Left renal pelvis (tissue), 4 donors: ENCODE data around the gene DRC1. TPM values are rescaled to one million over a fixed set of nuclear protein-coding genes. Genes with fewer than 3 reads are reported as not detected.

ENCODE experiments used
- DNase-seq, 4 donors: peaks; one replicate each; pipeline ENCODE4 v3.0.0-alpha.2; 2013; ENCODE audit warnings: low read depth in 4 of 4, low spot score in 3 of 4
- polyA plus RNA-seq, 4 donors: library from polyadenylated mRNA; unstranded; fragments of 120-200 nt; gene quantifications; one replicate each; pipeline ENCODE4 v1.2.1, GENCODE V29; 2013; ENCODE audit not compliant: insufficient read length in 4 of 4

The DRC1 gene
- polyA plus RNA-seq, 4 donors = 0.29 to 3.6 (median 3.3) TPM

DNA sequence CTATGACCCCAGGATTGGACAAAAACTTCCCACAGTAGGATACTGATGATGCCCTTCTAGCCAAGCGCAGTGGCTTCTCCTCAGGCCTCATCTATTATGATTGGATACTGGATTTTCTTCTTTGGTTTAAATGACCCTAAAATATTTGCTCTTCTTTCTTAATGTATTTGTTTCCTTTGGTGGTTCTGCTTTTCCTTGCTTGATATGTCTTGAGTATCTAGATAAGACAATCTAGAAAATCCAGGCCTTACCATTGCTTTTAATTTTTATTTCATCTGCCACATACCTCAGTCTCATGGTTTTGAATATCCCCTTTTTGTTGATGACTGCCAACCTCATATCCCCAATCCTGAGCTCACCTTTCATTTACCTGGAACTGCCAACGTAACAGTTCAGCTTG, 40.6 kb downstream of the DRC1 start:
- DNase-seq = no peak

DNA sequence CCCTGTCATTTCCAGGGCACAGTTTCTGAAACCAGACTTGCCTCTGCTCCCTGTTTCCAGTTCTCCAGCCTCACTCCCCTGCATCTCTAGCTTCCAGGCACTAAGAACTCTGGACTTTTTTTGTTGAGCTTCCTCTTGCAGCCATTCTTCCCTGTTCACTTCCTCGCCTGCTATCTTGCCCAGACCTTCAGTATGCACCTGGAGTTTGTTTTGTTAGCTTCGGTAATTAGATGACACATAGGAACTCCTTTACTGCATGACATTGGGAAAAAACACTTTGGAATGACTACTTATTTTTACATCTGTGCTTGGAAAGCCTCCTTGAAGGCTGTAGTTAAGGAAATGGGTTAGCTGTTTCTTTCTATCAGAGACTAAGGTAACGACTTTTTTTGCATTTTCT, 41.0 kb downstream of the DRC1 start:
- DNase-seq = no peak

DNA sequence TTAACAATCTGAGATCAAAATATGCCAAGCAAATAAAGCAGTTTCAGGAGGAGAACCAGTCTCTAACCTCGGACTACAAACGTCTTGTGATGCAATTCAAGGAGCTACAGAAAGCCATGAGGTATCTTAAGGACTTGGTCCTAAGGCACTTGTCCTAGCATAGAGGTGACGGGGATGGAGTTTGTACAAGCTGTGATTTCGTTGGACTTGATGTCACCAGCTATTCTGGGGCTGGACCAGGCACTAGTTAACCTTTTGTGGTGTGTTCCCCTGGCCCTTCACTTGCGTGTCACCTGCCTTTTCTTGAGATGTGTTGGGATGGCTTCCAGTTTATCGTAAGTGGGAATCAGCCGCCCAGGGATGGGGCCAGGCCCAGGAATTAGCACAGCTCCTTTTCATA, 42.5 kb downstream of the DRC1 start:
- no peak for DNase-seq

DNA sequence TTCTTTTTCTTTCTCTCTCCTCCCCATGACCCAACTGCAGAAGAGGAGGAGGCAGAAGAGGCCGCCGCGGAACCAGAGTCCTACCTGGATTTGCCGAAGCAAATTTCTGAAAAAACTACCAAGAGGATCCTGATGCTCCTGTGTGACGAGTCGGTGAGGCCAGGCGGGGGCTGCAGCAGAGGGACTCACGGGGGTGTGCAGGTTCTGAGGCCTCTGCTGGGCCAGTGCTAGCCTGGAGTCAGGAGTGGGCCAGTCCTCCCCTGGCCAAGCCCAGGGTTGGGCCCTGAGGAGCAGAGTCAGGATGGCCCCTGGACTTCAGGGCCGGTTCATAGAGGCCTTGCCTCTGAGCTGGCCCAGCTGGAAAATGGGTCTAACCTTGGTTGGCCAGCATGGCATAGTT, 46.9 kb downstream of the DRC1 start:
- DNase-seq = no peak

DNA sequence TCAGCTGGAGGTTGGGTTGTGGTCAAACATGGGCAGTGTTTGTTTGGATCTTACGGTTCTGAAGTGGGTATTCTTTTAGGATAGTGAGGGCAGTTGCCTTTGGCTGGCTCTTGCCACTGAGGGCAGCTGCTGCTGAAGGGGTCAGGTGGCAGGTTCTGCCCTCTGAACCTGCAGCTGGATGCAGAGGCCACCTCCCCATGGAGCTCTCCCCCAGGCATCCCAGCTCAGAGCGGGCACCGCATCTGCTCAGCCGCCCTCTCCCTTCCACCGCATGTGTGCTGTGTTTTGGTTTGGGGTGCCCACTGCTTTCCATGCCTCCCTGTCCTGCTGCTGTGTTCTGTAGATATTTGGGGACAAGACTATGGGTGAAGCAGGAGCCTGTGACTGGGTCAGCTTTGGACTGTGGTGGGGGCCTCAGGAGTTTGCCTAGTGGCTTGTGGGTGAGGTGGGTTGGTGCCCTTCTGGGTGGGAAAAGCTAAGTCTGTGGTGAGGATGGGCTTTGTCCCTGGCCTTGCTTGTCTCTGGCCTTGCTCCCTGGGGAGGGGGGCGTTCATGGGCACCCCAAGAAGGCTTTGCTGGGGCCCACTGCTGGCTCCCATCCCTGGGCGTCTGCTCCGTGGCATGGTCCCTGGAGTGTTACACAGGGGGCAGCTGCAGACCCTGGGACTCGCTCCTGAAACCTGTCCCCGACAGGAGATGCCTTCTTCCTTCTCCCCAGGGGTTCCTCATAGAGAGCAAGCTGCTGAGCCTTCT, 47.7 kb downstream of the DRC1 start:
- DNase-seq = no peak

DNA sequence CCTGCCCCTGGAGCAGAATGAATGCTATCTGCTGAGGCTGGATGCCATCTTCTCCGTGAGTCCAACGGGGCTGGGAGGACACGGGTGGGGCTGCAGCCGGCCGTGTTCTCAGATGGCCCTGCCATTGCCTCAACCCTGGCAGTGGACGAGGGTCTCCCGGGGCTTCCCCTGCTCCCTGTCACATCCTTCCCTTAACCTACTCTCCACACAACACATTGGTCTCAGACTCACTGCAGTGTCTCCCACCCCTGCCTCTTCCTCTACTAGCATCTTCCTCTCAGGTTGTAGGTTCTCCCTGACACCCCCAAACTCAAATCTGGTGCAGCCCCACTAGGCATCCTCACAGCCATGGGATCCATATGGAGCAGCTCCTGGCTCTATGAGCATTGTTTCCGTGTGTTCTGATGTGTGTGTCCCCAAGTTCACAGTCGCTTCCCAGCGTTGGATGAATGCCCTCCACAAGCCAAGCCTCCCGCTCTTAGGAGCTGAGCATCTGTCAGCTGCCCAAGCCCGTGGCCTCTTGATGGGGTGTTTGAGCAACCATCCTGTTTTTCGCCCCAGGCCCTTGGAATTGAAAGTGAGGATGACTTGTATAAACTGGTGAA, 48.4 kb downstream of the DRC1 start:
- no peak for DNase-seq

DNA sequence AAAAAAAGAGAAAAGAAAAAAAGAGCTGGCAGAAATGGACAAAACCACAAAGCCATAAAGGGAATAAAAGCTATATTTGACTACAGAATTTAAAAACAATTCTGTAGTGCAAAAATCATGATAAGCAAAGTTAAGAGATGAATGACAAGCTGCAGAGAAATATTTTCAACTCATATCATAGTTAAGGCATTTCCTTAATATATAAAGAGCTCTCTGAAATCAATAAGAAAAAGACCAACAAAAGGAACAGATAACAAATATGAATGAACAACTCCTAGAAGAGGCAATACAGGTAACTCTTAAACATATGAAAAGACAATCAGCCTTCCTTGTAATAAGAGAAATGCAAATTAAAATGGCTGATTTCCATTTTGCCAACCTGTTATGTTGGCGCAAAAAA, 50.0 kb downstream of the DRC1 start:
- DNase-seq = no peak

DNA sequence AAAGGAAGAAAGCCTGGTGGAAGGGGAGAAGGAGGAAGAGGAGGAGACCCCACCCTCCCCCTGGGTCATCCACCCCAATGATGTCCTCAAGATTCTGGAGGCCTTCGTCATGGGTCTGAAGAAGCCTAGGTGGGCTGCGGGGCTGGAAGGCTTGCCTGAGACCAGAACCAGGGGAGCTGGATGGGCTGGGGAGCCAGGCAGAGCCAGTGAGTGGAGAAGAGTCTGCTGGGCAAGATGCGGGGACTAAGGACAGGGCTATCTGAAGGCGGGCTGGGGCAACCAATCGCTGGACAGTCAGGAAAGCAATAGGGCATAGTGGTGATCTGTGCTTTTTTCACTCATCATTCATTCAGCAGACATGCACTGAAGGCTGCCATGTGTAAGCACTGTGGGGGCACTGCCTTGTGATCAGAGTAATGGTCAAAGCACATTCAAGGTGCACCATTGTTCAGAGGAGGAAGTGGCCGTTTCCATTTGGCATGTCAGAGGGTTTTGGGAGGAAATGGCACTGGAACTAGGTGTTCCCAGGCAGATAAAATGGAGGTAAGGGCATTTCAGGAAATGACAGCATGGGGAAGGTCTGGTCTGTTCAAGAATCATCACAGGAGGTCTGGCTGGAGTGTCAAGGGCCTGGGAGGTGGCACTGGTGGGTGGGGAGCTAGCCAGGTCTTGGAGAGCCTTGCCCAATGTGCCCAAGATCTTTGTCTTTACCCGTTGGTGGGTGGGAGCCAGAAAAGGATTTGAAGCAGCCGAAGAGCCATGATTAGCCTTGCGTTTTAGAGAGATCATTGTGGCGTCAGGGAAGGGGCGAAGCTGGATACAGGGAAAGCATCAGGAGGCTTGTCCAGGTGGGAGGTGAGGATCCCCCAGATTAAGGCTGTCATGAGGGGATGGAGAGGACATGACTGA, 52.0 kb downstream of the DRC1 start:
- no peak for DNase-seq

DNA sequence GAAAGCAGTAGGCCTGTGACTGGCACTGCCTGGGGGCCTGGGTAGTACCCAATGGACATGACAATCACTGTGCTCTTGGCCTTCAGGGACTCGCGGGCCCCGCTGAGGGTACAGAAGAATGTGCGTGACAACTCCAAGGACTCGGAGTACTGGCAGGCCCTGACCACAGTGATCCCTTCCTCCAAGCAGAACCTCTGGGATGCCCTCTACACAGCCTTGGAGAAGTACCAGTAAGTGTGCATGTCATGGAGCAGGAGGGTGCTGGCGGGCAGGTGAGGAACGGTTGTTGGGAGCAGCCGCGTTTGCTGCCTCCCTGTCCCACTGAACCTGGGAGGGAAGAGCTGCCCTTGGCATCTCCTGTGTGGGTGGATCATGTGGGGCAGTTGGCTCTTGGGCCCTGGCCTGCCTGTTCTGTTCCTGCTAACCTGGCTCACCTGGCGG, 52.9 kb downstream of the DRC1 start:
- no peak for DNase-seq

DNA sequence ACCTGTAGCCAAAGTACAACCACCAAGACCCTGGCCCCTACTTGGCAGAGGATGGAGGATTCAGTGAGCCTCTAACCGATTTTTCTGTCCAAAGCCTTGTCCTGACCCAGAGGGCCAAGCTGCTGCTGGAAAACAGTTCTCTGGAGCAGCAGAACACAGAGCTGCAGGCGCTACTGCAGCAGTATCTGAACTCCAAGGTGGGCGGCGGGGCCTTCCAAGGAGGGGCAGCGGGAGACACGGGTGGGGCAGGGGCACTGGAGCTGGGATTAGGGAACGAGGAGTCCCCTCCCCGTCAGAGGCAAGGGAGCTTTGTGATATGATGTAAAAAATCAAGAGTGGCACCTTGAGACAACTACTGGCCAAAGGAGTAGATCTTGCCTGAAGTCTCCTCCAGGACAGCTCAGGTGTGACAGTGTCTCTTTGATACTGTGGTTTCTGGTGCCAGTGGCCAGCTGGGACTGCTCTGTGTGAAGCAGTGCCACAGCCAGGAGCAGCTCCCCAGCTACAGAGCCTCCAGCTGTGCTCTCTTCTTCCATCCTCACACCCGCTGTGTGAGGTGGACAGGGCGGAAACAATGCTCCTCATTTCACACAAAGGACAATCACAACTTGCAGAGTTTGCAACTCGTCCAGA, 53.4 kb downstream of the DRC1 start:
- DNase-seq = no peak

DNA sequence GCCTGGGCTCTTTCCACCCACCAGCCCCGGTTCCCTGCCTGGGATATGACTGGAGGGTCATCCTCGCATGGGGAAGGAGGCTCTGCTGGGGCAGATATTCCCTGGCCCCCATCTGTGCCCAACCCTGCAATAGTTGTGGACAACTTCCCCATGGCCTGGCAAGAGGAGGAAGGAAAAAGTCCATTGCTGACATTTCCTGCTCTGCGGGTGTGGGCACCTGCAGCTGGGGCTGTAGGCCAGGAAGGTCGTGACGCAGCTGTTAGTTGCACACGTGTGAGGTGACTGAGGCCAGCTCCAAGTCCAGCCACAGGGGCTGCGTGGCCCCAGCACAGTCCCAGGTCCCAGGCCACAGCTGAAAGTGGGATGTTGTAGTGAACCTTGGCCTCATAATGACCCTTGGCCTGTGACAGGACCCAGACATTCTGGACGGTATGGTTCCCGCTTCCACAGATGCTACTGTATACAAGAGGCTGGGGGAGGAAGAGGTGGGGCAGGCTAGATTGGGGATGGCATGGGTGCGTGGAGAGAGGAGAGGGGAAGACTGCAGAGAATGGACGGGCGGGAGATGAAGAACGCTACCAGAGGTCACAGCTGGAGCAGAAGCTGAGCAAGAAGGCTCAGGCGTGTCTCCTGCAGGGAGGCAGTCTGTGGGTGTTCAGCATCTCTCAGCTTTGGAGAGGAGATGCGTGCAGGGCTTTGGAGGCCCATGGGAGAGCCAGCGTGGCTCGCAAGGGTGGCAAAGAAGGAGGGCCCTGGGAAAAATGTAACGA, 54.1 kb downstream of the DRC1 start:
- DNase-seq = no peak

DNA sequence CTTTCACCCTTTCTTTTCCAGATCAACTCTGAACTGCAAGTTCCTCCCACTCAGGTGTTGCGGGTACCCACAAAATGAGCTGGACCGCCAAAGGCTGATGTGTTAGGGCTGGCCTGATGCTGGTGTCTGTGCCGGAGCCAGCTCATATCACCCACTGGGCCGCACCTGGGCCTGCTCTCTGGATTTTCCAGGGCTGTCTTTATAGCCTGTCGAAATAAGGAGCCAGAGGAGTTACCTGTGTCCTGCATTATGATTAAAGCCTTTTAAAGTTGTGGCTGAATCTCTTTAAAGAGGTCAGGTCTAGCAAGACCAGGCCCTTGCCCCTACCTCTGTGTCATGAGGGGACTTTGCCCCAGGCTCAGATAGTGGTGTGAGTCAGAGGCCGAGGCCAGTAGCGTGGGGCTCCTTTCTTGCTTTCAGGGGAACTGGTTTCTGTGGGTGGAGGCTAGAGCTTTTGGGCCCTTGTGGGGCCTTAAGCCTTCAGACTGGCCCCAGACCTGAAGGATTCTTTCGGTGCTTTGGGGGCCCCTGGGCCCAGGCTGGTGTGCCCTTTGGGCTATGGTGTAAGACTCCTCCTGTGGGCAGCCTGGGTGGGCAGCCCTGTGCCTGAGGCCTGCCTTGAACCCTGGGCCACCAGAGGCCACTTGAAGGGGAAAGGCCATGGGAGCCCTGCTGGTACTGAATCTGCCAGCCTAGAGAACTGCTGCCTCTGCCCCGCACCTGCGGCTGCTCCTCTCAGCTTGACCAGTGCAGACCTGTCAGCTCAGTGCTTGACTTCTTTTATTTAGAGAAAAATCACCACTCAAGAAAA, 54.9 kb downstream of the DRC1 start:
- no peak for DNase-seq

DNA sequence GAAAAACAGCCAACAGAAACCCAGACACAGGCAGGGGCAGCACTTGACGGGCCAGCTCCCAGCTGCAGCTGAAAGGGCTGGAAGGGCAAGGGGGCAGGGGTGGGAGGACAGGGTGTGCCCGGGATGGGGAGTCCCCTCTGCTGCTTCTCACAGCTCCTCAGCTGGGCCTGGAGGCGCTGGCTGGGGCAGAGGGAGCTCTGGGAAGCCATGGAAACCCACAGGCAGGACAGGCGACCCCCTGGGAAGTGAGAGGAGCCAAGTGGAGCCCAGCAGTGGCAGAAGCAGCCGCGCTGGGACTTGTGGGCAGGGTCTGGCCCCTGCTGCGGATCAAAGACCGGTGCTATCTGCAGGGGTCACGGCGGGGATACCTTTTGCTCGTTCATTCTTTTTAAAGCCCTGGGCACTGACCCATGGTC, 55.5 kb downstream of the DRC1 start:
- DNase-seq = no peak

DNA sequence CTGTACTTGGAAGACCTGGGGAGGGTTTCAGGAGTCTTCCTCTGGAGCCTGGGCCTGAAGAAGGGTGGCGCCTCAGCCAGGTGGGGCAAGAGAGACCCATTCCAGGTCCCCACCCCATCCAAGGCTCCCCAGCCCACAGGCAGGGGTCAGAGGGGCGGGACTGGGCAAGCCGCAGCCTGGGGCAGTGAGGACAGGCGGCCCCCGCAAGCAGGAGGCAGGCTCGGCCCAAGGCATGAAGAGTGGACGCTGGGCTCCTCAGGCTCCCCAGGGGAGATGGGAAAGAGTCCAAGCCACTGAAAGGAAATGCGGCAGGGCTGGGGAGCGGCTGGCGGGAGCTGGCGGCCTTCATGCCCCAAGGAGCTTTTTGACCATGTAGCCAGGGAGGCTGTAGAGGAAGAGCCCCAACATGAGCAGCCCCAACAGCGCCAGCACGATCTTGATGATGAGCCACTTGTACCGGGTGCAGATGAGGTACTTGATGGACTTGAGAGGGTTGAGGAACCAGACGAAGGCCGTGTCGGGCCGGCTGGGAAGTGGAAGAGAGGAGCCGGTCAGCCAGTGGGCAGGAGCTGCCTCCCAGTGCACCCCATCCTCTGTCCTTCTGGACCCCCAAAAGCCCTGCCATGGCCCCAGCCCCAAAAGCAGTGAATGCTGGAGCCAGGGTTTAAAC, 56.1 kb downstream of the DRC1 start:
- no peak for DNase-seq

DNA sequence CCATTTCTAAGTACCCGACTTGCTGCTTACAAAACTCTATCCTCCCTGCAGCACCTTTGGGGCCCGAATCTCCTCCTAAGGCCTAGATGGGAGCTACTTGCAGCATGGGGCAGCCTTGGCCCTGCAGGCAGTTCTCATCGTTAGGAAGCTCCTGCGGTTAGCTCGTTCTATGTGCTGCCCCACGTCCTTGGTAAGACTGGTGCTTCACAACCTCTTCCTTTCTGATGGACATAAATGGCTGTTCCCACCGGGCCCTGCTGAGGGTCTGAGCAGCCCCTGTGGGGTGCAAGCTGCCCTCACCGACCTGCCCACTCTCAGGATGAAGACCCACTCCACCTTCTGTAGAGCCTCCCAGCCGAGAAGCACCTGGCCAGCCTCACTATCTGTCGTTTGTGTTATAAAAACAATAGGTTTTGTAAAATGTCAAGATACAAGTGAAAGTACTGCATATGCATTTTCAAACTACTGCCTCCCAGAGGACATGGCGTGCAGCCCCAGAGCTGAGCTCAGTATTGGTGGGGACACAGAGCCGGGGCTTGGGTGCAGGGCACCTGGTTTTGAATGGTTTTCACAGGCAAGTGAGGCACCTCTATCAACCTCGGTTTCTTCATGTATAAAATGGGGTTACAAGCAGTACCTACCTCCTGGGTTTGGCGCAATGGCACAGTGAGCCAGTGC, 56.8 kb downstream of the DRC1 start:
- no peak for DNase-seq

DNA sequence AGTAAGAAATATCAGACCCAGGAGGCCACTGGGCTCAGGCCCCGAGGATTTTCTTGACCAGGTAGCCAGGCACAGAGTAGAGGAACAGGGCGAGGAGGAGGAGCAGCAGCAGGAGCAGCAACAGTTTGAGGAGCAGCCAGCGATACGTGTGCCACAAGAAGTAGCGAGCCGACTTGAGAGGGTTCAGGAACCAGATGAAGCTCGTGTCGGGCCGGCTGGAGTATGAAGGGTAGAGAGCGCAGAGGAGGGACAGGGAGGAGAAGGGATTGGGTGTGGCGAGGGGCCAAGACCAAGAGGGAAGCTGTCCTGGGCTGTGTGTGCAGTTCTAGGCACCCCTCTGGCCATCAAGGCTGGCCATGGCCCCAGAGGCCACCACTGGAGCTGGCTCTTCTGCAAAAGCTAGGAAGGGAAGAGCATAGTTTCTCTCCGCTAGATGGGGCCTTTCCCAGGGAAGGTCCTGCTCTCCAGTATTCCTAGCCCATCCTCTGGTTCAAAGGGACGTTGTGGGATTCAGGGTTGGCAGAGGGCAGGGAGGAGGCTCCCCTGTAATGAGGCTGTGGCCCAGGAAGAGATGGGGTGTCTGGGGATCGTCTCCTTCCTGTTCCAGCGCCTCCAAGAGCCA, 58.4 kb downstream of the DRC1 start:
- DNase-seq = no peak

DNA sequence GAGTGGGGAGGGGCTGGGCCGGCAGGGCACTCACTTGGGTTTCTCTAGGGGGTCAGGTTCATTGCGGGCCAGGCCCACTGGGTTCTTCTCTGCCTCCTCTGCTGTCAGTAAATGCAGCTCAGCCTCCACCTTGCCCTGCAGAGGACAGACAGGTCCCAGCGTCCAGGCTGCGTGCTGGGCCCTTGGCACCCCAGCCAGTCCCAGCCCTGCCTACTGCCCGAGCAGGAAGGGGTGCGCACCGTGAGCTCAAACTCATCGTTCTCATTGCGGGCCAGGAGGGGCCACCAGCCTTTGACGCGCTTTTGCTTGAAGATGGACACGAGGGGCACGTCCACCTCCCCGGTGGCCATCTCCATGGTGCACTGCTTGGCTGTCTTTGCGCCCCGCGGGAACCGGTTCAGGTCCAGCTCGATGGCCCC, 58.9 kb downstream of the DRC1 start:
- DNase-seq = no peak

DNA sequence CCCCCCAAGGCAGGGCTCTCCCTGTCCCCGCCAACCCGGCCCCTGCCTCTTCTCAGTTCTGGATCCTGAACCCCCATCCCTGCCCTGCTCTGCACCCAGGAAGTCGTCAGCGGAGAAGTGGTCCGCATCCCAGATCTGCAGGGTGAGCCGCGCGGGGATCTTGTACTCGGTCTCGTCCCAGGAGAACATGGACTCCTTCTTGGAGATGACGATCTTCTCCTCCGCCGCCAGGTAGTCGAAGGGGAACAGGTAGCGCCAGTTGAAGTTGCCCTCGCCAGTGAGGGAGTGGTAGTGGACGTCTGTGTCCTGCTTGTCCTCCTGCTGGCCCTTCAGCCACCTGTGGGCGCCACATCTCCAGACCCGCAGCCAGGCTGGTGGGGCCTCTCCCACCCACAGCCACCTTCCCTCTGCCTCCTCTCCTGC, 59.9 kb downstream of the DRC1 start:
- no peak for DNase-seq
